Liver (tissue), 9 donors: ENCODE data around the gene PANK2. TPM values are rescaled to one million over a fixed set of nuclear protein-coding genes. Genes with fewer than 3 reads are reported as not detected.

Experiments used
- DNase-seq: peaks from one replicate; pipeline ENCODE4 v3.0.0-alpha.2; 2017; ENCODE audit warnings: low spot score
- H3K27ac ChIP-seq, 2 donors: one replicate each; pipeline ENCODE4 v1.7.0; 2013; ENCODE audit warnings: inconsistent platforms in 2 of 2, low read length in 2 of 2, control low read depth in 1 of 2, low read depth in 1 of 2, mild to moderate bottlenecking in 1 of 2
- H3K27me3 ChIP-seq, 4 donors: one replicate each; pipeline versions ENCODE4 v1.6.1 to v1.7.0; 2013; ENCODE audit warnings: low read length in 3 of 4, inconsistent platforms in 1 of 4, mild to moderate bottlenecking in 1 of 4, moderate library complexity in 1 of 4; ENCODE audit not compliant: control insufficient read depth in 4 of 4, insufficient read depth in 4 of 4
- H3K36me3 ChIP-seq, 4 donors: one replicate each; pipeline versions ENCODE4 v1.6.1 to v1.7.0; 2013; ENCODE audit warnings: low read length in 3 of 4, mild to moderate bottlenecking in 3 of 4, low read depth in 1 of 4, moderate library complexity in 1 of 4; ENCODE audit not compliant: control insufficient read depth in 4 of 4, insufficient read depth in 3 of 4
- H3K4me1 ChIP-seq, 4 donors: one replicate each; pipeline versions ENCODE4 v1.6.1 to v1.7.0; 2013; ENCODE audit warnings: low read length in 3 of 4, mild to moderate bottlenecking in 3 of 4, moderate library complexity in 1 of 4; ENCODE audit not compliant: control insufficient read depth in 4 of 4, insufficient read depth in 4 of 4
- H3K4me3 ChIP-seq, 3 donors: one replicate each; pipeline versions ENCODE4 v1.6.1 to v1.7.0; 2013; ENCODE audit warnings: low read length in 3 of 3, control low read depth in 1 of 3, low read depth in 1 of 3, mild to moderate bottlenecking in 1 of 3
- H3K9ac ChIP-seq, 2 donors: one replicate each; pipeline ENCODE4 v1.7.0; 2013; ENCODE audit warnings: low read length in 2 of 2, mild to moderate bottlenecking in 2 of 2, moderate library complexity in 2 of 2, control low read depth in 1 of 2, low read depth in 1 of 2
- H3K9me3 ChIP-seq, 4 donors: one replicate each; pipeline versions ENCODE4 v1.6.1 to v1.7.0; 2013; ENCODE audit warnings: low read length in 3 of 4; ENCODE audit not compliant: control insufficient read depth in 4 of 4
- ATF3 ChIP-seq: IDR thresholded peaks from 2 replicates; pipeline ENCODE4 v1.6.1; 2016; ENCODE audit warnings: antibody characterized with exemption
- CTCF ChIP-seq: fragments of 150-350 bp; IDR thresholded peaks from 2 replicates; pipeline ENCODE4 v1.5.1; 2017; ENCODE audit warnings: improper control_type of control experiment, low read depth, low read length; ENCODE audit not compliant: missing input control
- EGR1 ChIP-seq, 2 donors: IDR thresholded peaks; 2 replicates each; pipeline ENCODE4 v1.6.1; 2016 to 2018; ENCODE audit warnings: antibody characterized with exemption in 2 of 2, low read depth in 2 of 2
- FOXA1 ChIP-seq: IDR thresholded peaks from 2 replicates; pipeline ENCODE4 v1.6.1; 2016; ENCODE audit warnings: antibody characterized with exemption
- HNF4A ChIP-seq, 2 donors: conservative IDR thresholded peaks; 2 replicates each; pipeline ENCODE4 v1.6.1; 2016; ENCODE audit warnings: antibody characterized with exemption in 2 of 2, mild to moderate bottlenecking in 2 of 2
- HNF4G ChIP-seq: IDR thresholded peaks from 2 replicates; pipeline ENCODE4 v1.6.1; 2016; ENCODE audit warnings: antibody characterized with exemption
- JUND ChIP-seq, 2 donors: IDR thresholded peaks; 2 replicates each; pipeline ENCODE4 v1.6.1; 2016; ENCODE audit warnings: antibody characterized with exemption in 2 of 2
- MAX ChIP-seq: IDR thresholded peaks from 2 replicates; pipeline ENCODE4 v1.6.1; 2016; ENCODE audit warnings: antibody characterized with exemption
- NR2F2 ChIP-seq: IDR thresholded peaks from 2 replicates; pipeline ENCODE4 v1.6.1; 2016; ENCODE audit warnings: antibody characterized with exemption
- RAD21 ChIP-seq, 2 donors: IDR thresholded peaks; 2 replicates each; pipeline ENCODE4 v1.6.1; 2016; ENCODE audit warnings: antibody characterized with exemption in 2 of 2, mild to moderate bottlenecking in 2 of 2
- REST ChIP-seq: IDR thresholded peaks from 2 replicates; pipeline ENCODE4 v1.6.1; 2016; ENCODE audit warnings: antibody characterized with exemption, mild to moderate bottlenecking
- RXRA ChIP-seq, 2 donors: IDR thresholded peaks; 2 replicates each; pipeline ENCODE4 v1.6.1; 2017 to 2018; ENCODE audit warnings: antibody characterized with exemption in 2 of 2, mild to moderate bottlenecking in 1 of 2
- SP1 ChIP-seq: IDR thresholded peaks from 2 replicates; pipeline ENCODE4 v1.6.1; 2018; ENCODE audit warnings: antibody characterized with exemption, mild to moderate bottlenecking
- TAF1 ChIP-seq: conservative IDR thresholded peaks from 2 replicates; pipeline ENCODE4 v1.6.1; 2016; ENCODE audit warnings: antibody characterized with exemption, mild to moderate bottlenecking
- YY1 ChIP-seq: IDR thresholded peaks from 2 replicates; pipeline ENCODE4 v1.6.1; 2016; ENCODE audit warnings: antibody characterized with exemption, mild to moderate bottlenecking
- ZBTB33 ChIP-seq: IDR thresholded peaks from 2 replicates; pipeline ENCODE4 v1.6.1; 2016; ENCODE audit warnings: antibody characterized with exemption
- WGBS: extraction: QIAGEN DNeasy Blood & Tissue Kit; methylation state at CpG from one replicate; pipeline ENCODE4 v1.1.7; 2013; 5-methylcytosine and 5-hydroxymethylcytosine counted together
- polyA plus RNA-seq, 2 donors: library from polyadenylated mRNA; stranded (reverse) in 1 of 2; unstranded in 1 of 2; fragments of 200-250 nt in 1 of 2; fragments of >200 nt in 1 of 2; fragmentation: Nextera tagmentation in 1 of 2; extraction: Ambion mirVana in 1 of 2; gene quantifications; one replicate each; pipeline versions ENCODE4 v1.2.1 to v1.2.3, GENCODE V29; 2013 to 2015
- total RNA-seq, 2 donors: library from RNA; depleted of rRNA; stranded (reverse); fragments of >200 nt; gene quantifications; one replicate each; pipeline ENCODE4 v1.2.3, GENCODE V29; 2014
- donor health status: healthy.
- donor health status: healthy.
- donor health status: healthy.
- donor health status: healthy.
- donor health status: healthy.

The PANK2 gene
- total and polyA plus RNA-seq, 4 donors, result 10.6 to 27.7 (median 15.9) TPM

GRCh38 chr20:3875378-3875974, 13.7 kb upstream of the PANK2 start:
- Histone ChIP-seq H3K9me3 (no peaks in the 10 kb centered on the region), H3K27ac (no peak overlapping the region), H3K9ac (no peak overlapping the region), H3K36me3 (peaks cover 0 to 21% (median 10%) of the 10 kb centered on the region in 4 donors), H3K4me3 (no peak overlapping the region), H3K27me3 (no peaks in the 10 kb centered on the region), H3K4me1 (no peaks in the 10 kb centered on the region)
- TF ChIP-seq JUND (IDR thresholded peaks at IDR 0.05) (no peak), RAD21 (IDR thresholded peaks at IDR 0.05) (no peak), FOXA1 (no peak), HNF4A (conservative IDR thresholded peaks at IDR 0.05) (no peak), YY1 (no peak), EGR1 (IDR thresholded peaks at IDR 0.05; ENCODE audit: low read depth in 2 of 2) (no peak), RXRA (IDR thresholded peaks at IDR 0.05) (no peak), MAX (no peak), TAF1 (no peak), REST (no peak), SP1 (no peak), CTCF (no peak)
- WGBS, result 91% methylated on average over 9 of the region's 9 CpGs
- no peak for DNase-seq

GRCh38 chr20:3876000-3876399, 13.2 kb upstream of the PANK2 start:
- H3K4me3 ChIP-seq, result no peak overlapping the region
- DNase-seq, result no peak
- no peaks in the 10 kb centered on the region for H3K4me1 ChIP-seq
- WGBS, result 83% methylated on average over 1 of the region's 1 CpG
- no peak overlapping the region for H3K9ac ChIP-seq
- H3K9me3 ChIP-seq, result no peaks in the 10 kb centered on the region
- no peaks in the 10 kb centered on the region for H3K27me3 ChIP-seq
- no peak overlapping the region for H3K27ac ChIP-seq
- H3K36me3 ChIP-seq, result peaks cover 0 to 21% (median 10%) of the 10 kb centered on the region in 4 donors
- no peak for TF ChIP-seq TAF1
- no peak for TF ChIP-seq HNF4A (conservative IDR thresholded peaks at IDR 0.05)
- no peak for TF ChIP-seq MAX
- TF ChIP-seq HNF4G, result no peak
- TF ChIP-seq SP1, result no peak
- TF ChIP-seq REST, result no peak
- no peak for TF ChIP-seq RAD21 (IDR thresholded peaks at IDR 0.05)
- no peak for TF ChIP-seq ATF3
- no peak for TF ChIP-seq ZBTB33
- no peak for TF ChIP-seq JUND (IDR thresholded peaks at IDR 0.05)
- no peak for TF ChIP-seq EGR1 (IDR thresholded peaks at IDR 0.05; ENCODE audit: low read depth in 2 of 2)
- TF ChIP-seq NR2F2, result no peak
- no peak for TF ChIP-seq CTCF
